ENCODE measurements around the gene CTNNBL1.

Gene CTNNBL1

DNA sequence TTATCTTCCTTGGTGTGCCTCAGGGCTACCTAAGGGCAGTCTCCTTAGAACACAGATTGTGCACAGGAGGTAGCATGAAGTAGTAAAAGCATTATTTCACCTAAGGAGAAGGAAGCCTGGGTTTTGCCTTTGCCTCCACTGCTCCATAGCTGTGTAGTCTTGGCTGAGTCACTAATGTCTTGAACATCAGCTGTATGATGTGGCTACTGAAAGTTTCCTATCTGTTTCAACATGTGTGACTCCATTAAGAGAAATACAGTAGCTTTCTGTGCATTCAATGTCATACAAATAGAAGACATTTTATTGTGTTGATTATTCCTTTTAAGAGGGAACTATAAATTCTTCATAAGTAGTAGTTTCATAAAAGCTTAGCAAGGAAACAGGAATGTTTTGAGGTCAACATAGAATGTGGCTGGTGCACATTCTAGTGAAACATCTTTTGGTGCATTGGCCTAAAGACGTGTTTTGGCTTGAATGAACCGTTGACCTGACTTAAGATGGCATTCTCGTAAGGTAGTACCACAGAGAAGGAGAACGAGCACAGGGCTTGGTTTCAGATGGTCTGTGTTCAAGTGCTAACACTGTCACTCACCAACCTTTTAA lies 70.6 kb downstream of the CTNNBL1 start:
- Histone ChIP-seq H3K27me3 (ENCODE audit: insufficient read depth, poor library complexity, severe bottlenecking) (no peaks in the 10 kb centered on the region), H3K36me3 (ENCODE audit: low read depth) (peaks cover 38% of the 10 kb centered on the region), H3K27ac (ENCODE audit: poor library complexity, severe bottlenecking) (peak overlapping the region; percentile 28), H3K4me1 (ENCODE audit: insufficient read depth, poor library complexity, severe bottlenecking) (peaks cover 10% of the 10 kb centered on the region), H3K9me3 (ENCODE audit: severe bottlenecking) (no peaks in the 10 kb centered on the region), H3K4me3 (ENCODE audit: severe bottlenecking) (no peak overlapping the region)
- DNase-seq (ENCODE audit: low spot score) (no peak), ATAC-seq (ENCODE audit: low read depth) (peak; percentile 79)
- TF ChIP-seq, protein P1, sequence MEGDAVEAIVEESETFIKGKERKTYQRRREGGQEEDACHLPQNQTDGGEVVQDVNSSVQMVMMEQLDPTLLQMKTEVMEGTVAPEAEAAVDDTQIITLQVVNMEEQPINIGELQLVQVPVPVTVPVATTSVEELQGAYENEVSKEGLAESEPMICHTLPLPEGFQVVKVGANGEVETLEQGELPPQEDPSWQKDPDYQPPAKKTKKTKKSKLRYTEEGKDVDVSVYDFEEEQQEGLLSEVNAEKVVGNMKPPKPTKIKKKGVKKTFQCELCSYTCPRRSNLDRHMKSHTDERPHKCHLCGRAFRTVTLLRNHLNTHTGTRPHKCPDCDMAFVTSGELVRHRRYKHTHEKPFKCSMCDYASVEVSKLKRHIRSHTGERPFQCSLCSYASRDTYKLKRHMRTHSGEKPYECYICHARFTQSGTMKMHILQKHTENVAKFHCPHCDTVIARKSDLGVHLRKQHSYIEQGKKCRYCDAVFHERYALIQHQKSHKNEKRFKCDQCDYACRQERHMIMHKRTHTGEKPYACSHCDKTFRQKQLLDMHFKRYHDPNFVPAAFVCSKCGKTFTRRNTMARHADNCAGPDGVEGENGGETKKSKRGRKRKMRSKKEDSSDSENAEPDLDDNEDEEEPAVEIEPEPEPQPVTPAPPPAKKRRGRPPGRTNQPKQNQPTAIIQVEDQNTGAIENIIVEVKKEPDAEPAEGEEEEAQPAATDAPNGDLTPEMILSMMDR (IDR thresholded peaks at IDR 0.05; ENCODE audit: poor library complexity, severe bottlenecking) = no peak

- no peak for ATAC-seq (ENCODE audit: low read depth)
- Histone ChIP-seq H3K4me3 (ENCODE audit: severe bottlenecking) (no peak overlapping the region), H3K36me3 (ENCODE audit: low read depth) (peaks cover 68% of the 10 kb centered on the region), H3K27me3 (ENCODE audit: insufficient read depth, poor library complexity, severe bottlenecking) (no peaks in the 10 kb centered on the region), H3K4me1 (ENCODE audit: insufficient read depth, poor library complexity, severe bottlenecking) (no peaks in the 10 kb centered on the region), H3K27ac (ENCODE audit: poor library complexity, severe bottlenecking) (no peak overlapping the region), H3K9me3 (ENCODE audit: severe bottlenecking) (no peaks in the 10 kb centered on the region)
- TF ChIP-seq, protein P1 (IDR thresholded peaks at IDR 0.05; ENCODE audit: poor library complexity, severe bottlenecking) = no peak
- DNase-seq (ENCODE audit: low spot score) = no peak
Measured at GRCh38 chr20:37770908-37771307, 77.1 kb downstream of the CTNNBL1 start.

DNA sequence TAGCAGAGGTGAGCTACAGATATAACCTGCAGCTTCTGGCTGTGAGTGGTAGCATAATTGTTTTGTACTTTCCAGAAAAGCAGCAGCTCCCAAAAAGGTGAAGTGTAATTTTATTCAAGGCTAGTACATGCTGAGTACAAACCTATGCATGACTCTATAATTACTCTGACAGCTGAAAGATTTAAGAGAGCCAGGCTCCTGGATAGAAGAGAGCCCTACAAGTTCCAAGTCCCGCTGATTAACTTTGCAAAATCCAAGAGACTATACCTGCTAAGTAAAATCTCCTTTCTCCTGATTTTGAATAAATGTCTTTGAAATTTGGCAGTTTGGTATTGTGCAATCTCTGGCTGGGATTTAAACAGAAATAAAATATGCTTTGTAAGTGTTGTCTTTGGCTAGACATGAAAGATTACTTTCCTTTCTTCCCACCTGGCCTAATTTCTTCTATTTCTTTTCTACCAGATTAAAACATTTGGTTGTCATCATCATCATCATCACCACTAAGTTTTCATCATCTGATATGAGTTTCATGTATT lies 79.5 kb downstream of the CTNNBL1 start:
- no peaks in the 10 kb centered on the region for H3K9me3 ChIP-seq (ENCODE audit: severe bottlenecking)
- H3K4me3 ChIP-seq (ENCODE audit: severe bottlenecking) = no peak overlapping the region
- peaks cover 57% of the 10 kb centered on the region for H3K36me3 ChIP-seq (ENCODE audit: low read depth)
- no peaks in the 10 kb centered on the region for H3K27me3 ChIP-seq (ENCODE audit: insufficient read depth, poor library complexity, severe bottlenecking)
- H3K27ac ChIP-seq (ENCODE audit: poor library complexity, severe bottlenecking) = no peak overlapping the region
- no peak for ATAC-seq (ENCODE audit: low read depth)
- H3K4me1 ChIP-seq (ENCODE audit: insufficient read depth, poor library complexity, severe bottlenecking) = no peaks in the 10 kb centered on the region
- TF ChIP-seq, protein P1 (IDR thresholded peaks at IDR 0.05; ENCODE audit: poor library complexity, severe bottlenecking) = no peak
- DNase-seq (ENCODE audit: low spot score) = no peak

DNA sequence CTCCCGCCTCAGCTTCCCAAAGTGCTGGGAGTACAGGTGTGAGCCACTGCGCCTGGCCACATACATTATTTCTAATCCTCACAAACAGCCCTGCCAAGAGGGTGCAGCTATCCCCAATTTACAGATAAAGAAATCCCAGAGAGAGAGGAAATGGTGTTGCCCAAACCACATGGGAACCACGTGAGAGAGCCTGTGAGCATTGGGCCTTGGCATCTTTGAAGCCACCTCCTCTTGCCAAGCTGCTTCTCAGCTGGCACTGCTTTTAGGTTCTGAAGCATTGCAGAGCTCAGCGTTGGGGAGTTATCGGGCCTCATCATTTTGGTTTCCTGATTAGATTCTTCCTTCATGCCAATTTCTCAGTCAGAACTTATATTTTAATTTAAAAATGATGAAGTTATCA lies 80.3 kb downstream of the CTNNBL1 start:
- Histone ChIP-seq H3K4me1 (ENCODE audit: insufficient read depth, poor library complexity, severe bottlenecking) (no peaks in the 10 kb centered on the region), H3K36me3 (ENCODE audit: low read depth) (peaks cover 51% of the 10 kb centered on the region)

GRCh38 chr20:37775200-37775599 lies 81.4 kb downstream of the CTNNBL1 start:
- peaks cover 48% of the 10 kb centered on the region for H3K36me3 ChIP-seq (ENCODE audit: low read depth)
- H3K9me3 ChIP-seq (ENCODE audit: severe bottlenecking) = no peaks in the 10 kb centered on the region
- no peak overlapping the region for H3K27ac ChIP-seq (ENCODE audit: poor library complexity, severe bottlenecking)
- no peaks in the 10 kb centered on the region for H3K4me1 ChIP-seq (ENCODE audit: insufficient read depth, poor library complexity, severe bottlenecking)
- no peak overlapping the region for H3K4me3 ChIP-seq (ENCODE audit: severe bottlenecking)
- ATAC-seq (ENCODE audit: low read depth) = no peak
- no peaks in the 10 kb centered on the region for H3K27me3 ChIP-seq (ENCODE audit: insufficient read depth, poor library complexity, severe bottlenecking)
- TF ChIP-seq, protein P1 (IDR thresholded peaks at IDR 0.05; ENCODE audit: poor library complexity, severe bottlenecking) = no peak
- no peak for DNase-seq (ENCODE audit: low spot score)

More for the DNA sequence above, 80.3 kb downstream of the CTNNBL1 start:
- ATAC-seq (ENCODE audit: low read depth) (no peak), DNase-seq (ENCODE audit: low spot score) (no peak)
- Histone ChIP-seq H3K27ac (ENCODE audit: poor library complexity, severe bottlenecking) (no peak overlapping the region), H3K27me3 (ENCODE audit: insufficient read depth, poor library complexity, severe bottlenecking) (no peaks in the 10 kb centered on the region), H3K4me3 (ENCODE audit: severe bottlenecking) (no peak overlapping the region), H3K9me3 (ENCODE audit: severe bottlenecking) (no peaks in the 10 kb centered on the region)
- TF ChIP-seq, protein P1 (IDR thresholded peaks at IDR 0.05; ENCODE audit: poor library complexity, severe bottlenecking) = no peak
